Naive thymus-derived CD4-positive, alpha-beta T cell (primary cell): ENCODE data around the gene VPS35. TPM values are rescaled to one million over a fixed set of nuclear protein-coding genes. Genes with fewer than 3 reads are reported as not detected.

ENCODE experiments used
- ATAC-seq: fragments of 150-1000 bp; cut with Tn5 transposase; 2 replicates; pipeline ENCODE4 v1.10.0; 2021; ENCODE audit warnings: mild to moderate bottlenecking, moderate library complexity
- CTCF ChIA-PET: fragments of 350-600 bp; sonication (Branson Sonifier 250); formaldehyde crosslinking; loops from one replicate; lab custom pipeline; 2021; ENCODE audit warnings: antibody characterized with exemption; lab: Charles Lee
- POLR2A ChIA-PET: fragments of 350-600 bp; sonication (Branson Sonifier 250); formaldehyde crosslinking; loops from one replicate; lab custom pipeline; 2021; ENCODE audit warnings: antibody characterized with exemption, inconsistent platforms; lab: Charles Lee
- DNase-seq, 9 donors: peaks; one replicate each; pipeline versions ENCODE4 v3.0.0 to v3.0.0-alpha.2; 2020 to 2022; ENCODE audit warnings: mixed read lengths in 1 of 9
- H3K27ac ChIP-seq: one replicate; pipeline ENCODE4 v1.7.0; 2013; ENCODE audit warnings: mild to moderate bottlenecking, low read depth, low read length, moderate library complexity
- H3K27me3 ChIP-seq, 2 donors: one replicate each; pipeline ENCODE4 v1.7.0; 2013; ENCODE audit warnings: low read length in 2 of 2, mild to moderate bottlenecking in 2 of 2, moderate library complexity in 2 of 2; ENCODE audit not compliant: control insufficient read depth in 2 of 2, insufficient read depth in 2 of 2
- H3K36me3 ChIP-seq, 3 experiments: 1 replicate in 2 of 3; 2 replicates in 1 of 3; pipeline ENCODE4 v1.7.0; 2013; ENCODE audit warnings: low read length in 3 of 3, mild to moderate bottlenecking in 3 of 3, moderate library complexity in 1 of 3; ENCODE audit not compliant: insufficient read depth in 3 of 3, control insufficient read depth in 2 of 3
- H3K4me1 ChIP-seq, 2 donors: one replicate each; pipeline ENCODE4 v1.7.0; 2013; ENCODE audit warnings: low read length in 2 of 2, mild to moderate bottlenecking in 2 of 2, moderate library complexity in 1 of 2; ENCODE audit not compliant: control insufficient read depth in 2 of 2, insufficient read depth in 2 of 2
- H3K4me3 ChIP-seq: 2 replicates; pipeline ENCODE4 v1.7.0; 2013; ENCODE audit warnings: mild to moderate bottlenecking, low read length
- H3K9me3 ChIP-seq, 3 experiments: 1 replicate in 2 of 3; 2 replicates in 1 of 3; pipeline ENCODE4 v1.7.0; 2013; ENCODE audit warnings: low read length in 3 of 3; ENCODE audit not compliant: control insufficient read depth in 2 of 3
- H3K27ac Mint-ChIP-seq, 9 donors: one replicate each; pipeline ENCODE4 v1.8.0; 2020 to 2022; ENCODE audit warnings: mixed read lengths in 9 of 9, mild to moderate bottlenecking in 8 of 9, moderate library complexity in 5 of 9, inconsistent platforms in 2 of 9
- H3K27me3 Mint-ChIP-seq, 5 donors: one replicate each; pipeline ENCODE4 v1.8.0; 2021 to 2022; ENCODE audit warnings: mixed read lengths in 5 of 5, mild to moderate bottlenecking in 1 of 5
- H3K36me3 Mint-ChIP-seq, 5 donors: one replicate each; pipeline ENCODE4 v1.8.0; 2020 to 2022; ENCODE audit warnings: mixed read lengths in 5 of 5, mild to moderate bottlenecking in 3 of 5, inconsistent platforms in 1 of 5
- H3K4me1 Mint-ChIP-seq, 7 donors: one replicate each; pipeline ENCODE4 v1.8.0; 2020 to 2022; ENCODE audit warnings: mixed read lengths in 7 of 7, mild to moderate bottlenecking in 3 of 7, inconsistent platforms in 1 of 7
- H3K4me3 Mint-ChIP-seq, 10 donors: one replicate each; pipeline ENCODE4 v1.8.0; 2020 to 2022; ENCODE audit warnings: mild to moderate bottlenecking in 10 of 10, mixed read lengths in 10 of 10, moderate library complexity in 6 of 10, inconsistent platforms in 2 of 10
- H3K9me3 Mint-ChIP-seq, 11 donors: one replicate each; pipeline ENCODE4 v1.8.0; 2020 to 2022; ENCODE audit warnings: mixed read lengths in 11 of 11, mild to moderate bottlenecking in 4 of 11, inconsistent platforms in 1 of 11, moderate library complexity in 1 of 11
- intact Hi-C, 2 donors: fragments of 100-400 bp; cut with micrococcal nuclease; formaldehyde crosslinking; loops; one replicate each; pipeline ENCODE4 v1.15.1; 2023
- polyA plus RNA-seq, 2 donors: library from polyadenylated mRNA; unstranded; fragments of 300-500 nt; fragmentation: Illumina TruSeq; gene quantifications; one replicate each; pipeline ENCODE4 v1.2.3, GENCODE V29; 2021
- total RNA-seq, 6 experiments: library from RNA in 5 of 6; stranded (reverse) in 5 of 6; gene quantifications; 1 replicate in 5 of 6; 2 replicates in 1 of 6; pipeline ENCODE4 v1.2.3 and lab custom pipeline; 2021 to 2026

Gene VPS35
- total and polyA plus RNA-seq, 7 experiments from 2014 or later = 53.8 to 93.0 (median 85.7) TPM

DNA sequence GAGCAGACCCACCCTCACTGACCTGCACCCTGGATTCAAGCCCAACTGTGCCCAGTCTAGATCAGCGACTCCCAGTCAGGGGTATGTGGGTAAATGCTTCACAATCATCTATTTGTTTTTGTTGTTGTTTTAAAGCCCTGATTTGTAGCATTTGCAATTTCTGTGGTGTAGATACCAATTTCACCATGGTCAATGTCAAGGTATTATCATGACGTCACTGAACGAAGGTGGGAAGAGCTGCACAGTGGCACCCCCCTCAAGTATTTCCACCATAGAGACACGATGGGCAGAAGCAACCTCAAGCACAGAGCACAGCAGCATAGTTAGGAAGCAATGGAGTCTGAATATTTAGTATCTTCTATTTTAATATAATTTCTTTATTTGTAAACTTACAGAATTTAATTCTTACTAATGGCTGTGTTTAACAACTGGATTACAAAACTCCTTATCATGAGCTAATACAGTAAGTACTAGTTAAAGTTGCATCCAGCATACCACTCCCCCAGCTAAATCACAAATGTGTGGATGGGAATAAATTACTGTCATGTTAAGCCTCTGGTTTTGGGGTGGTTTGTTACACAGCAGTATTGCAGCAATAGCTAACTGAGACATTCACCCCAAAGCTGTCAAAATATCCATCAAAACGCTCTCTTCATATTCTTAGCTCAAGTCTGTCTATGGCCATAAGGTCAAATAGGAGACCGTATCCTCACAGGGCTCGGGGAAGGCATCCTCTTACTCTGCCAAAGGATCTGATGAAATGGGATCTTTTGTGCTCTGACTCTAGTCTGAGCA is 26.0 kb upstream of the VPS35 start:
- Histone ChIP-seq H3K27me3 (no peaks in the 10 kb centered on the region), H3K36me3 (no peaks in the 10 kb centered on the region), H3K9me3 (no peaks in the 10 kb centered on the region), H3K4me1 (no peaks in the 10 kb centered on the region), H3K4me3 (no peak overlapping the region), H3K27ac (no peak overlapping the region)
- POLR2A ChIA-PET = no interaction called here
- ATAC-seq (no peak), DNase-seq (no peak)
- Mint-ChIP-seq H3K27ac (no peak overlapping the region), H3K9me3 (peaks cover 0 to 2% (median 0%) of the 10 kb centered on the region in 11 donors), H3K4me1 (no peaks in the 10 kb centered on the region), H3K36me3 (no peaks in the 10 kb centered on the region), H3K4me3 (no peak overlapping the region), H3K27me3 (peaks cover 0 to 7% (median 4%) of the 10 kb centered on the region in 5 donors)
- CTCF ChIA-PET = interaction anchor here (0.7 kb wide), 1 partner anchor 113 kb away, joined by 3 read pairs; no protein-coding TSS in a partner anchor
- intact Hi-C loops = no loop called here

GRCh38 chr16:46713634-46714033 is 24.7 kb upstream of the VPS35 start:
- H3K36me3 ChIP-seq = no peaks in the 10 kb centered on the region
- no peaks in the 10 kb centered on the region for H3K27me3 ChIP-seq
- H3K27ac ChIP-seq = no peak overlapping the region
- H3K4me1 ChIP-seq = no peaks in the 10 kb centered on the region
- H3K4me3 ChIP-seq = no peak overlapping the region
- no peaks in the 10 kb centered on the region for H3K9me3 ChIP-seq
- no peaks in the 10 kb centered on the region for H3K4me1 Mint-ChIP-seq
- POLR2A ChIA-PET = no interaction called here
- no peak for DNase-seq
- H3K9me3 Mint-ChIP-seq = peaks cover 0 to 2% (median 0%) of the 10 kb centered on the region in 11 donors
- H3K27ac Mint-ChIP-seq = no peak overlapping the region
- CTCF ChIA-PET = no interaction called here
- peaks cover 0 to 7% (median 4%) of the 10 kb centered on the region in 5 donors for H3K27me3 Mint-ChIP-seq
- no peak for ATAC-seq
- H3K36me3 Mint-ChIP-seq = no peaks in the 10 kb centered on the region
- no peak overlapping the region for H3K4me3 Mint-ChIP-seq
- intact Hi-C loops = no loop called here

DNA sequence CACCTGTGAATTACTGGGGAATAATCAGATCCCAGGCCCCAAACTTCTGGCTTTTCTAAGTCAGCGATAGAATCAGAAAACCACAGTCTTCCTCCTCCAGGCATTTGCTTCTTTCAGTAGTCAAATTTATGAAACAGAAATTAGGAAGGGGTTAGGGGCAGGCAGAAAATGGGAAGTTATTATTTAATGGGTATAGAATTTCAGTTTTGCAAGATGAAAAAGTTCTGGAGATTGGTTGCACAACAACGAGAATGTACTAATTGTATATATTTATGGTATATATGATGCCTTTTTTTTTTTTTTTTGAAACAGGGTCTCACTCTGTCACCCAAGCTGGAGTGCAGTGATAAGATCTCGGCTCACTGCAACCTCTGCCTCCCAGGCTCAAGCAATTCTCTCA is 23.9 kb upstream of the VPS35 start:
- ChIA-PET POLR2A (no interaction called here), CTCF (no interaction called here)
- Histone ChIP-seq H3K36me3 (no peaks in the 10 kb centered on the region), H3K4me1 (no peaks in the 10 kb centered on the region), H3K4me3 (no peak overlapping the region), H3K27me3 (no peaks in the 10 kb centered on the region), H3K9me3 (no peaks in the 10 kb centered on the region), H3K27ac (no peak overlapping the region)
- Mint-ChIP-seq H3K9me3 (peaks cover 0 to 2% (median 0%) of the 10 kb centered on the region in 11 donors), H3K4me3 (no peak overlapping the region), H3K27me3 (peaks cover 0 to 6% (median 4%) of the 10 kb centered on the region in 5 donors), H3K36me3 (no peaks in the 10 kb centered on the region), H3K27ac (no peak overlapping the region), H3K4me1 (no peaks in the 10 kb centered on the region)
- no peak for ATAC-seq
- intact Hi-C loops = no loop called here
- no peak for DNase-seq

DNA sequence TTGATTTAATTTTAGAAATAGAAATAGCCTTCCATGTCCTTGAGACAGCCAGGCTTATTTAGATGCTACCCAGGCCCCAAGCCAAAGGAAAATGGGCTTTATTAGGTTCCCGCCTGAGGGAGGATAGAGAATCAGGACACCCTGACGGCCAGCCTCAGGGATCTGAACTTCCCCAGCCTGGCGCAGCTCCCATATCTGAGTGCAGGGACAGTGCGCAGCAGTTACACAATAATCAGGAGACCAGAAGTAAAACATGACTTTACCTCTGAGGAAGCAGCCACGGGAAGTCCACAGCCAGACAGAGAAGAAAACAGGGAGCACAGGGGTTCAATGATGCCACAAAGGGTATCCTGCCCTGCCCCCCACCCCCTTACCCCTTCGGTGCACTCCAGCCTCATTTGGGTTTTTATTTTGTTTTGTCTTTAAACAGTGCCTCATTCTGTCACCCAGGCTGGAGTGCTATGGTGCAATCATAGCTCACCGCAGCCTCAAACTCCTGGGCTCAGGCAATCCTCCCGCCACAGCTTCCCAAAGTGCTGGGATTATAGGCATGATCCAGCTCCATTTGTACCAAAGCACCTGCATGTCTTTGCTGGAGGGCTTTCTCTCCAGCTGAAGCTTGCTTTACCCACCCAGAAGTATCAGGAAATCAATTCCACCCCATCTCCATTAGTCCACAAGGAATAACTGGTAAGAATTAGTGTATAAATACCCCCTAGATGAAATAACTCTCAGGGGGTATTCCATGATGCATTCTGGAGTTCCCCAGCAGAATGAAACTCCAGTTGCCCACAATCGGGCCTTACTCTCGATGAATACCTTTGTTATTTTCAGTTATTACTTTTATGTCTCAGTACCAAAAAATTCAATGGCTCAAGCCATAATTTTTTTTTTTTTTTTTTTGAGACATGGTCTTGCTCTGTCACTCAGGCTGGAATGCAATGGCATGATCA is 22.4 kb upstream of the VPS35 start:
- CTCF ChIA-PET = no interaction called here
- Mint-ChIP-seq H3K27me3 (peaks cover 0 to 4% (median 0%) of the 10 kb centered on the region in 5 donors), H3K9me3 (peaks cover 0 to 2% (median 0%) of the 10 kb centered on the region in 11 donors), H3K4me1 (no peaks in the 10 kb centered on the region), H3K36me3 (no peaks in the 10 kb centered on the region), H3K4me3 (no peak overlapping the region), H3K27ac (no peak overlapping the region)
- no peak overlapping the region for H3K4me3 ChIP-seq
- H3K27ac ChIP-seq = no peak overlapping the region
- no peaks in the 10 kb centered on the region for H3K4me1 ChIP-seq
- H3K9me3 ChIP-seq = no peaks in the 10 kb centered on the region
- intact Hi-C loops = no loop called here
- ATAC-seq (no peak), DNase-seq (no peak)
- no peaks in the 10 kb centered on the region for H3K27me3 ChIP-seq
- H3K36me3 ChIP-seq = no peaks in the 10 kb centered on the region
- POLR2A ChIA-PET = no interaction called here

DNA sequence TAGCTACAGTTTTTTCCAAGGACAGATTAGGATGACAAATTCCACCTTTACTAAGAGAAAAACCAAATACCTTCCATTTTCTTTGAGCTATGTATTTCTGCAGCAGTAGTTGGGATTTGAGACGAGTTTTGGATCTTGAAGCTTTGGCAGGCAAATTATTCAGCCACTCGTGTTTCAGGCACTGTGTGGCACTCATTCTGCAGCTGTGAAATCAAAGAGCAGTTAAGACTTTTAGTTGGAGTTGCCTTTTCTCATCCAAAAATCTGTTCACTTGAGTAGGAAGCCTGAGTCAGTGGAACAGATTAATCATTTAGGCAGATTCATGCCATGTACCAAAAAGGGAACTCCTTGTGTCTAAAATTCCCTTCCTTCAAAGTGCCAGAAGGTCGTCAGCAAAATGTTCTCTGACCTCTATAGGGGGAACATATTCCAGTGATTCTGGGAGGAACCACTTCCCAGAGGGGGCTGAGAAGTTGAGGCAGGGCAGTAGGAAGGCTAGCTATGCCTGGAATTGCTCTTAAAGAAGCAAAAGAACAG is 20.6 kb upstream of the VPS35 start:
- Mint-ChIP-seq H3K4me3 (no peak overlapping the region), H3K4me1 (no peaks in the 10 kb centered on the region), H3K27ac (no peak overlapping the region), H3K27me3 (peaks cover 0 to 4% (median 0%) of the 10 kb centered on the region in 5 donors), H3K9me3 (no peaks in the 10 kb centered on the region), H3K36me3 (no peaks in the 10 kb centered on the region)
- no peaks in the 10 kb centered on the region for H3K9me3 ChIP-seq
- ChIA-PET CTCF (interaction anchor here (0.7 kb wide), 1 partner anchor 790 kb away, joined by 4 read pairs; no protein-coding TSS in a partner anchor), POLR2A (no interaction called here)
- intact Hi-C loops = no loop called here
- no peaks in the 10 kb centered on the region for H3K4me1 ChIP-seq
- no peak for DNase-seq
- no peaks in the 10 kb centered on the region for H3K27me3 ChIP-seq
- no peaks in the 10 kb centered on the region for H3K36me3 ChIP-seq
- H3K27ac ChIP-seq = no peak overlapping the region
- no peak overlapping the region for H3K4me3 ChIP-seq
- ATAC-seq = no peak

DNA sequence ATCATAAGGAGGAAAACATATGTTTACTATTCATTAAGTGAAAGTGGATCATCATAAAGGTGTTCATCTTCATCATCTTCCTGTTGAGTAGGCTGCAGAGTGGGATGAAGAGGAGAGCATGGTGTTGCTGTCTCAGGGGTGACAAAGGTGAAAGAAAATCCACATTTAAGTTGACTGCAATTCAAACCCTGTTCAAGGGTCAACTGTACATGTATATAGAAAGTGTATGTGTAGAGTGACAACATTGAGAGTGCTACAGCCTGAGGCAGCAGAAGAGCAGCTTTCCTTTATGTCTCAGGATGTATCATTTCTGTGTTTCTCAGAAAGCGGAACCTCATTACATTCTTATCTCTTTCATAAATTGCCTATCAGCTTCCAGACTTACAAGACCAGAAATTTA is 17.7 kb upstream of the VPS35 start:
- Histone ChIP-seq H3K9me3 (no peaks in the 10 kb centered on the region), H3K4me1 (no peaks in the 10 kb centered on the region), H3K27ac (no peak overlapping the region), H3K4me3 (no peak overlapping the region), H3K36me3 (no peaks in the 10 kb centered on the region), H3K27me3 (no peaks in the 10 kb centered on the region)
- no peak for DNase-seq
- intact Hi-C loops = no loop called here
- Mint-ChIP-seq H3K4me1 (no peaks in the 10 kb centered on the region), H3K27ac (no peak overlapping the region), H3K9me3 (no peaks in the 10 kb centered on the region), H3K36me3 (no peaks in the 10 kb centered on the region), H3K4me3 (no peak overlapping the region), H3K27me3 (peaks cover 0 to 4% (median 0%) of the 10 kb centered on the region in 5 donors)
- POLR2A ChIA-PET = no interaction called here
- CTCF ChIA-PET = no interaction called here
- no peak for ATAC-seq
